Thoracic aorta (tissue), 2 donors: Measurements from ENCODE around the gene PPP2R5C. TPM values are rescaled to one million over a fixed set of nuclear protein-coding genes. Genes with fewer than 3 reads are reported as not detected.
A peak's percentile ranks its signal among the peaks of the same experiment; 100 is the strongest.

Experiments used
- ATAC-seq: fragments of 150-250 bp; one replicate; pipeline ENCODE4 v1.8.0; 2017; ENCODE audit warnings: low read depth; ENCODE audit not compliant: insufficient number of reproducible peaks, low FRiP score
- DNase-seq: peaks from one replicate; pipeline ENCODE4 v3.0.0-alpha.2; 2020; ENCODE audit warnings: low spot score
- H3K27ac ChIP-seq, 2 donors: fragments of 200-600 bp; sonication (generic); 1 replicate in 1 of 2; 2 replicates in 1 of 2; pipeline ENCODE4 v1.5.1; 2016; ENCODE audit warnings: mild to moderate bottlenecking in 2 of 2, moderate library complexity in 2 of 2
- H3K27me3 ChIP-seq: fragments of 200-600 bp; sonication (generic); replicated peaks from 2 replicates; pipeline ENCODE4 v1.6.0; 2016; ENCODE audit warnings: mild to moderate bottlenecking; ENCODE audit not compliant: insufficient read depth
- H3K36me3 ChIP-seq: fragments of 200-600 bp; sonication (generic); one replicate; pipeline ENCODE4 v1.5.1; 2016
- H3K4me1 ChIP-seq, 2 donors: fragments of 200-600 bp; sonication (generic); 1 replicate in 1 of 2; 2 replicates in 1 of 2; pipeline versions ENCODE4 v1.5.1 to v1.6.0; 2016; ENCODE audit warnings: low read depth in 2 of 2, mild to moderate bottlenecking in 1 of 2; ENCODE audit not compliant: control insufficient read depth in 1 of 2
- H3K4me3 ChIP-seq: fragments of 200-600 bp; sonication (generic); 2 replicates; pipeline ENCODE4 v1.5.1; 2016; ENCODE audit warnings: mild to moderate bottlenecking
- H3K9me3 ChIP-seq: fragments of 200-600 bp; sonication (generic); 2 replicates; pipeline ENCODE4 v1.5.1; 2016
- total RNA-seq, 2 donors: library from RNA; depleted of rRNA; stranded (reverse); fragments of >200 nt; gene quantifications; one replicate each; pipeline versions ENCODE4 v1.1.0 to v1.2.3, GENCODE V29; 2016
- TF ChIP-seq, protein P1 (sequence below): fragments of 200-600 bp; sonication (generic); IDR thresholded peaks from one replicate; pipeline ENCODE4 v1.5.1; 2019; ENCODE audit warnings: antibody characterized with exemption

The PPP2R5C gene
- total RNA-seq, 2 donors from 2014 or later: 97.2 to 341 TPM

DNA sequence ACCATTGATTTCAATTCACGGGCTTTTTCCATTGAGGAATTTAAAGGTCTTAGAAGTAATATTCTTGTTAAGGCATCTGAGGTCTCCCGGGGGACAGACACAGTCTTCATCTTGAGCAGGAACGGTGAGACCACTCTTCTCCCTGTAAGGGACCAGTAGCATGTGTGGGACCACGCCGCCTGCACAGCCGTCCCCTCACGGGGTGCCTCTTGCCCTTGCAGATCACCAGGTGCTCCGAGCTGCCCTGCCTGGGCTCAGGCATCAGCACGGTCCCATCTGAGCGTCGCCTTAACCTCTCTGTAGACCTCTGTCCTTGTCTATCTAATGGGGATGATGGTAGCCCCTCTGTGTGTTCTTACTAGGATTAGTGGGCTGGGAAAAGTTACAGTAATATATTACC is 74.1 kb downstream of the PPP2R5C start:
- Histone ChIP-seq H3K36me3 (no peaks in the 10 kb centered on the region), H3K4me3 (no peak overlapping the region), H3K9me3 (no peaks in the 10 kb centered on the region), H3K4me1 (peaks cover 17 to 39% of the 10 kb centered on the region in 2 donors), H3K27ac (peak overlapping the region in 1 of 2 donors; percentile 60), H3K27me3 (no peaks in the 10 kb centered on the region)
- ATAC-seq (no peak), DNase-seq (no peak)
- TF ChIP-seq, protein P1, sequence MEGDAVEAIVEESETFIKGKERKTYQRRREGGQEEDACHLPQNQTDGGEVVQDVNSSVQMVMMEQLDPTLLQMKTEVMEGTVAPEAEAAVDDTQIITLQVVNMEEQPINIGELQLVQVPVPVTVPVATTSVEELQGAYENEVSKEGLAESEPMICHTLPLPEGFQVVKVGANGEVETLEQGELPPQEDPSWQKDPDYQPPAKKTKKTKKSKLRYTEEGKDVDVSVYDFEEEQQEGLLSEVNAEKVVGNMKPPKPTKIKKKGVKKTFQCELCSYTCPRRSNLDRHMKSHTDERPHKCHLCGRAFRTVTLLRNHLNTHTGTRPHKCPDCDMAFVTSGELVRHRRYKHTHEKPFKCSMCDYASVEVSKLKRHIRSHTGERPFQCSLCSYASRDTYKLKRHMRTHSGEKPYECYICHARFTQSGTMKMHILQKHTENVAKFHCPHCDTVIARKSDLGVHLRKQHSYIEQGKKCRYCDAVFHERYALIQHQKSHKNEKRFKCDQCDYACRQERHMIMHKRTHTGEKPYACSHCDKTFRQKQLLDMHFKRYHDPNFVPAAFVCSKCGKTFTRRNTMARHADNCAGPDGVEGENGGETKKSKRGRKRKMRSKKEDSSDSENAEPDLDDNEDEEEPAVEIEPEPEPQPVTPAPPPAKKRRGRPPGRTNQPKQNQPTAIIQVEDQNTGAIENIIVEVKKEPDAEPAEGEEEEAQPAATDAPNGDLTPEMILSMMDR: no peak

DNA sequence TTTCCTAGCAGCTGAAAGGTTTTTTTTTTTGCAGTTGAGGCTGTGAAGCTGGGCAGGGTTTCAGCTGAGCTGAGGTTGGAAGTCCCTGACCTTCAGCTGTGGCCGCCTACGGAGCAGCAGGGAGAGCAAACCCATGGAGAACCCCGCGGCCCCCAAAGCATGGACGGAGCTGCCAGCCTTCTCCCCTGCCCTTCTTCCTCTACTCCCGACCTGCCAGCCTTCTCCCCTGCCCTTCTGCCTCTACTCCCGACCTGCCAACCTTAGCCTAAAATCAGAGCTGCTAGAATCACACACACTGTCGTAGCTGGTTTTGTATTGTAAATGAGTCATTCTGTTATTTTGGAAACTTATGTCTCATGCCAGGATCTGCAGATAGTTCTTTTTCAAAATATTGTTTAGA is 74.6 kb downstream of the PPP2R5C start:
- no peak for DNase-seq
- peaks cover 17 to 39% of the 10 kb centered on the region in 2 donors for H3K4me1 ChIP-seq
- peaks cover 3% of the 10 kb centered on the region for H3K36me3 ChIP-seq
- H3K4me3 ChIP-seq: peak overlapping the region; percentile 59
- peak overlapping the region; percentile 29 to 60 for H3K27ac ChIP-seq
- no peak for ATAC-seq
- no peaks in the 10 kb centered on the region for H3K9me3 ChIP-seq
- H3K27me3 ChIP-seq: no peaks in the 10 kb centered on the region
- TF ChIP-seq, protein P1: no peak

DNA sequence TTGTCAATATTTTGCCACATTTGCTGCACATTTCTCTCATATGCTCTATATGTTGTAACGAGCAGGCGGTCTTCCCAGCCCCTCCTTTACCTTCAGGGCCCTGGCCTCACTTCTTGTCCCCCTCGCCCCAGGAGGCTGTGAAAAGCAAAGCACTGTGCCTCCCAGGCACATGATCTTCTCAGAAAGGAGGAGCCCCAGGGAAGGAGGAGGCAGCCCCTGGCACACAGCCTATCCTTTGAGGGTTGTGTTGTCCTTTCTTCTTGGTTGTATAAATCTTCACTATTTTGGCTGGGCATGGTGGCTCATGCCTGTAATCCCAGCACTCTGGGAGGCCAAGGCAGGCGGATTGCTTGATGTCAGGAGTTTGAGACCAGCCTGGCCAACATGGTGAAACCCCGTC is 77.0 kb downstream of the PPP2R5C start:
- peaks cover 3% of the 10 kb centered on the region for H3K36me3 ChIP-seq
- no peak for DNase-seq
- no peaks in the 10 kb centered on the region for H3K9me3 ChIP-seq
- H3K27ac ChIP-seq: no peak overlapping the region
- H3K4me3 ChIP-seq: no peak overlapping the region
- TF ChIP-seq, protein P1: no peak
- no peak for ATAC-seq
- H3K27me3 ChIP-seq: no peaks in the 10 kb centered on the region
- peaks cover 23 to 43% of the 10 kb centered on the region in 2 donors for H3K4me1 ChIP-seq

DNA sequence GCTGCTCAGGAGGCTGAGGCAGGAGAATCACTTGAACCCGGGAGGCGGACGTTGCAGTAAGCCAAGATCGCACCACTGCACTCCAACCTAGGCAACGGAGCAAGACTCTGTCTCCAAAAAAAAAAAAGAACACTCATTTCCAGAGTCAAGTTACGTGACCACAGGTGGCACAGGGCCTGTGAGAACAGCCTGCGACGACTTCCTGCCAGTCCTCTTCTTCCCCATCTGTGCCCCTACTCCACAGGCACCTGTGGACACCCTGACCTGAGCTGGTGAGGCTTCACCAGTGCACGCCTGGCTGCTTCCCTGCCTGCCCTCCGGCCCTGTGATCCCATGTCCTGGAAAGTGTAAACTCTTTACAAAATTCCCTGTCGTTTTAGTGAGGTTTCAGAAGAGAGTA is 77.7 kb downstream of the PPP2R5C start:
- TF ChIP-seq, protein P1: no peak
- Histone ChIP-seq H3K4me1 (peaks cover 24 to 42% of the 10 kb centered on the region in 2 donors), H3K27ac (no peak overlapping the region), H3K4me3 (no peak overlapping the region), H3K27me3 (no peaks in the 10 kb centered on the region), H3K9me3 (no peaks in the 10 kb centered on the region), H3K36me3 (peaks cover 3% of the 10 kb centered on the region)
- no peak for DNase-seq
- ATAC-seq: no peak

DNA sequence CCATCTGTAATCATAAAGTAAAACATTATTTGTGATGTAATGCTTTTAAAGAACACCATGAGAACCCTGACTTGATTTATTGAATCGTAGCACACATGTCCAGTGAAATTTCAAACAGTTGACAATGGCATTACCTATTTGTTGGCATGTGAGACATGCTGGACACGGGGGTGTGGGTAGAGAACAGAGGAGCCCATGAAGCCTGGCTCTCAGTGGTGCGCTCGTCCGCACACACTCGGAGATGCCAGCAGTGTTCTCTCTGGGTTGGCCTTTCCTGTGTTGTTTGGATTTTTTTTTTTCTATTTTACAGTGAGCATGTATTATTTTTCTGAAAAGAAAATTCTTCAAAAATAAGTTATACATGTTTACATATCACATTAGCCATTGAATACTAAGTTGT is 78.2 kb downstream of the PPP2R5C start:
- Histone ChIP-seq H3K4me1 (peaks cover 24 to 38% of the 10 kb centered on the region in 2 donors), H3K9me3 (no peaks in the 10 kb centered on the region), H3K27ac (no peak overlapping the region), H3K36me3 (peaks cover 3% of the 10 kb centered on the region), H3K4me3 (no peak overlapping the region), H3K27me3 (no peaks in the 10 kb centered on the region)
- DNase-seq (no peak), ATAC-seq (no peak)
- TF ChIP-seq, protein P1: no peak
